HG03565 (cell line): Measurements from ENCODE around the gene ERRFI1.
A peak's percentile ranks its signal among the peaks of the same experiment; 100 is the strongest.
"Not testable (repeated sequence)": the region's sequence is repeated elsewhere in the genome, so short reads cannot be mapped to it uniquely, and the experiment has no call there.

Experiments
- ATAC-seq: cut with Tn5 transposase; IDR thresholded peaks from one replicate; pipeline ENCODE4 v1.9.1; 2021; ENCODE audit warnings: mild to moderate bottlenecking, moderate library complexity; ENCODE audit not compliant: unreplicated experiment

ERRFI1 gene, protein sequence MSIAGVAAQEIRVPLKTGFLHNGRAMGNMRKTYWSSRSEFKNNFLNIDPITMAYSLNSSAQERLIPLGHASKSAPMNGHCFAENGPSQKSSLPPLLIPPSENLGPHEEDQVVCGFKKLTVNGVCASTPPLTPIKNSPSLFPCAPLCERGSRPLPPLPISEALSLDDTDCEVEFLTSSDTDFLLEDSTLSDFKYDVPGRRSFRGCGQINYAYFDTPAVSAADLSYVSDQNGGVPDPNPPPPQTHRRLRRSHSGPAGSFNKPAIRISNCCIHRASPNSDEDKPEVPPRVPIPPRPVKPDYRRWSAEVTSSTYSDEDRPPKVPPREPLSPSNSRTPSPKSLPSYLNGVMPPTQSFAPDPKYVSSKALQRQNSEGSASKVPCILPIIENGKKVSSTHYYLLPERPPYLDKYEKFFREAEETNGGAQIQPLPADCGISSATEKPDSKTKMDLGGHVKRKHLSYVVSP

DNA sequence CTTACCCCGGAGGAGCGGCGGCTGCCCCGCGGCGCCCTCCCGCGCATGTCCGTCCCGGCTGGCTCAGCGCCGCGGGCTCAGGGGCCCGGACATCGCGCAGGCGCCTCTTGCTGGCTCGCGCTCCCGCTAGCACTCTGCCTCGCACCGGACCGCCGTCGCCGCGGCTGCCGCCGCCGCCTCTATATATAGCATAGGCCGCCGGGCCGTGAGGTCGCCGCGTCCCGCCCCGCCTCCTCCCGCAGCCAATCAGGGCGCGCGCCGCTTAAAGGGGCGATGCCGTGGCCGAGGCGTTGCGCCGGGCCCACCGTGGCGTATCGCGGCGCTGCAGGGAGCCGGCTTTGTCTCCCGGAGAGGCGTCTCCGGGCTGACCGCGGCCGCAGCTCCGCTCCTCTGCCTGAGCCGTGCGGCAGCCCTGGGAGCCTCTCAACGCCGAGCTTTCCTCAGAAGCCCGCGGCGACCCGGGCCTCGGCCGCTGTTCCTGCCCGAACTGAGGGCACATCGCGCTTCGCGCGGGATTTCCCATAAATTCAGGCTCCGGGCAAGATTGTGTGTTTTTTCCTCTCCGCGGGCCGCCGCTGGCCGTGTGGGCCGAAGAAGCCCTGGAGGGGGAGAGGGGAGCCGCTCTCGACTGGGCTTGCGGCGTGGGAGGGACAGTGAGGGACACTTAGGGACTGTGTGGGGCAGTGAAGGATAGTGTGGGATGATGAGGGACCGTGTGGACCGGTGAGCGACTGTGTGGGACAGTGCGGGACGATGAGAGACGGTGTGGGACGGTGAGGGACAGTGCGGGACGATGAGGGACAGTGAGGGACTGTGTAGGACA is at the start of gene ERRFI1:
TSS of gene ERRFI1 (minus strand) at position 157 of the 823 bp plus-strand sequence. CDS start 10,690 bp downstream, outside the sequence.
- ATAC-seq = peak; percentile 62

DNA sequence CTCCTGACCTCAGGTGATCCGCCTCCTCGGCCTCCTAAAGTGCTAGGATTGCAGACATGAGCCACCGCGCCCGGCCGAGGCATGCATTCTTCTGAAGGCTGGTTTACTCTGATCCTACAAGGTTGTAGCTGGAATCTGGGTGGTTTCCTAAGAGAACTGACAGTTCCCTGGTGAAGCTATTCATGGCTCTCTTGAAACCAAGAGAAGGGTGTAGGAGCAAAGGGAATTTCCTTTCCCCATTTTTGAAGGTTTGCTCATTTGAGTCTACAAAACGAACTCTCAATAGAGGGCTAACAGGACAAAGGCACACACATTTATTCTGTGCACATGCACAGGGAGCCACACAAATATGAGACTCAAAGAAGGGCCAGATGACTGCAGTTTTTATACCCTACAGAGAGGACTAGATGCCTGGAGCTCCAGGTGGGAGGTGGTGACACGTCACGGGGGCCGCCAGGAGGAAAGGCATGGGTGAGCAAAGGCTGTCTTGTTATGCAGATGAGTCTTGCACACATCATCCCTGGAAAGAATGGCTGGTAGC is 49.5 kb upstream of the ERRFI1 start:
- ATAC-seq = no peak

DNA sequence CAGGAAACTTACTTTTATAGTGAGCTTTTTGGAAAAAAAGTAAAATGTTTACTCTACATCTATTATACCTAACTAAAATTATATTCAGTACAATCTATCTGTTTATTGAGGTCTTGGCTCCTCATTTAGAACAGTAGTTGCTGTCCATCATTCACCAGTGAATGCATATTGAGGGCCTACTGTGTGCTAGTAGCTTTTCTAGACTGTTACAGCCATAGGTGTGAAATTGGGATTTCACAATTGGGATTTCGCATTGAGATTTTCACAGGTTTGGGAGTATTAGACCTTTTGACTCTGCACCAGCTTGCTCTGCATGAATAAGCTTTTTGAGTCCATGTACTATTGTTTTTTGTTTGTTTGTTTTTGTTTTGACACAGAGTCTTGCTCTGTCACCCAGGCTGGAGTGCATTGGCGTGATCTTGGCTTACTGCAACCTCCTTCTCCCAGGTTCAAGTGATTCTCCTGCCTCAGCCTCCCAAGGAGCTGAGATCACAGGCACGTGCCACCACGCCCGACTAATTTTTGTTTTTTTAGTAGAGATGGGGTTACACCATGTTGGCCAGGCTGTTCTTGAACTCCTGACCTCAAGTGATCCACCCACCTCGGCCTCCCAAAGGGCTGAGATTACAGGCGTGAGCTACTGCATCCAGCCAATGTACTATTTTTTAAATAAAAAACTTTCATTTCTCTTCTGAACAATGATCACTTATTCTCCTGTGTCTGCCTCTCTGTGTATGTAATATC is 47.2 kb upstream of the ERRFI1 start:
- no peak for ATAC-seq

DNA sequence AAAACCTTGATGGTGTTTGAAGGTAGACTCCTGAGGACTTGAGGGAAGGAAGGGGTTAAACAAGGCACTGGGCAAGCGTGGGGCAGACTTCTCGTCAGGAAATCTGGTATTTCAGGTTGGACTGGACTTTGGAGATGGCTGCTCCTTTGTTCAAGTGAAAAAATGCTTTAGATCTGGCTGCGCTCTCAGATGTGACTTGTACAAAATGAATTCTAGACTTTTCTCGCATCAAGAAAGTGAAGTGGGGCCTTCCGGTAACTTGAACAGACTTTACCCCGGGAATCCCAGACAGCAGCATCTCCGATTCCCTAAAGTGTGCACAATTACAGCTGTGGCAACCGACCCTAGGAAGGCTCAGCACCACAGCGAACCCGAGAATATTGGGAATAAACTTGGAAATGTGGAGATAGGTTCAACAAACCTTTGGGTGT is 44.3 kb upstream of the ERRFI1 start:
- no peak for ATAC-seq

DNA sequence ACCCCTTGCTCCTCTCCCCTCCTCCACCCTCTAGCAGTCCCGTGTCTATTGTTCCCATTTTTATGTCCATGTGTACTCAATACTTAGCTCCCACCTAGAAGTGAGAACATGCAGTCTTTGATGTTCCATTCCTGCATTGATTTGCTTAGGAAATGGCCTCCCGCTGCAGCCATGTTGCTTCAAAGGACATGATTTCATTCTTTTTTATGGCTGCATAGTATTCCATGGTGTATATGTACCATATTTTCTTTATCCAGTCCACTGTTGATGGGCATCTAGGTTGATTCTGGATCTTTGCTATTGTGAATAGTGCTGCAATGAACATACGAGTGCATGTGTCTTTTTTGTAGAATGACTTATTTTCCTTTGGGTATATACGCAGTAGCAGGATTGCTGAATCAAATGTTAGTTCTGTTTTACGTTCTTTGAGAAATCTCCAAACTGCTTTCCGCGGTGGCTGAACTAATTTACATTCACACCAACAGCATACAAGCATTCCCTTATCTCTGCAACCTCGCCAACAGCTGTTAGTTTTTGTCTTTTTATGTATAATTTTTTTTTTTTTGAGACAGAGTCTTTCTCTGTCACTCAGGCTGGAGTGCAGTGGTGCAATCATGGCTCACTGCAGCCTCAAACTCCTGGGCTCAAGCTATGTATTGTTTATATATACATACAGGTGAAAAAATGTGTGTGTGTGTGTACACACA is 43.7 kb upstream of the ERRFI1 start:
- ATAC-seq = not testable (repeated sequence)

DNA sequence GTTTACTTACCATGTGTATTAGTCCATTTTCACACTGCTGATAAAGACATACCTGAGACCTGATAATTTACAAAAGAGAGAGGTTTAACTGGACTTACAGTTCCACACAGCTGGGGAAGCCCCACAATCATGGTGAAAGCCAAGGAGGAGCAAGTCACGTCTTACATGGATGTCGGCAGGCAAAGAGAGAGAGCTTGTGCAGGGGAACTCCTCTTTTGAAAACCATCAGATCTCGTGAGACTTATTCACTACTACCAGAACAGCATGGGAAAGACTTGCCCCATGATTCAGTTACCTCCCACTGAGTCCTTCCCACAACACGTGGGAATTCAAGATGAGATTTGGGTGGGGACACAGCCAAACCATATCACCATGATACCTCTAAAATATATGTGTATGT is 39.3 kb upstream of the ERRFI1 start:
- ATAC-seq = no peak

DNA sequence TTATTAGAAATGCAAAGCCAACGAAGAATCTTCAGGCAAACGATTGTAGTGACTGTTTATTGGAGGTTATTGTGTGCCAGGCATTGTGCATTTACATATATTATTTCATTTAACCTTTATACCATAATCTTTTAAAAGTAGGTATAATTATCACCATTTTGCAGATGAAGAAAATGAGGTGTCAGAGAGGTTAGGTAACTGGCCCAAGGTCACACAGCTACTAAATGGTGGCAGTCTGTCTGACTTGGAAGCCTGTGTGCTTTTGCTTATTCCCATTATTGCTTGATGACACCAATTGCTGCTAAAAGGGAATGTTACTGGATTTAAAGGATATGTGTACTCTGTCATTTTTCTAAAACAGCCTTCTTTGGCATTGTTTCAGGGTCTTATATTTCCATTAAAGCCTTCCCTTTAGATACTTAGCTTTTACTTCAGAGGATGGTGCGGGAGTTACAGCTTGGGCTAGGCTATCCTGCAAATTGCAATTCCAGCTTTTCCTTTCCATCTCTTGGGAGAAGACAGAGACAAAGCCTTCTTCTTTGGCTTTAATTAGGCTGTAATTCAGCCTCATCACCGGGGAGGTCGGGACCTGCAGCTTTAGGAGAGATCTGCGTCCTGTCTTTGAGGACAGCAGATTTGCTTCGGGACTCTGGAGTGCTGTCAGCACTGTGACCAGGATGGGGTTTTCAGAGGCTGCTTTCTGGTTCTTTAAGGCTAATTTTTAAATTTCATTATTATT is 37.4 kb upstream of the ERRFI1 start:
- no peak for ATAC-seq

DNA sequence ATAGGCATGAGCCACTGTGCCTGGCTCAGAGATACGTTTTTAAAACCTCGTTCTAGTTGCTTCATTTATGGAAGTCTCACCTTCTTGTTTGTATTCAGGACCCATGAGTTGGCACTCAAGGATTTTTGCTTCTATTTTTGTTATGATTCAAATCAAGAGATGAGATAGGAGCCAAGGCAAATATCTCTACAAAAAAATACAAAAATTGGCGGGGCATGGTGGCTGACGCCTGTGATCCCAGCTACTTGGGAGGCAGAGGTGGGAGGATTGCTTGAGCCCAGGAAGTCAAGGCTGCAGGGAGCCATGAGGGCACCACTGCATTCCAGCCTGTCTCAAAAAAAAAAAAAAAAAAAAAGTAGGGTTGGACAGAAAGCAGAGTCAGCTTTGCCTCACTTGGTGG is 36.8 kb upstream of the ERRFI1 start:
- ATAC-seq = no peak

DNA sequence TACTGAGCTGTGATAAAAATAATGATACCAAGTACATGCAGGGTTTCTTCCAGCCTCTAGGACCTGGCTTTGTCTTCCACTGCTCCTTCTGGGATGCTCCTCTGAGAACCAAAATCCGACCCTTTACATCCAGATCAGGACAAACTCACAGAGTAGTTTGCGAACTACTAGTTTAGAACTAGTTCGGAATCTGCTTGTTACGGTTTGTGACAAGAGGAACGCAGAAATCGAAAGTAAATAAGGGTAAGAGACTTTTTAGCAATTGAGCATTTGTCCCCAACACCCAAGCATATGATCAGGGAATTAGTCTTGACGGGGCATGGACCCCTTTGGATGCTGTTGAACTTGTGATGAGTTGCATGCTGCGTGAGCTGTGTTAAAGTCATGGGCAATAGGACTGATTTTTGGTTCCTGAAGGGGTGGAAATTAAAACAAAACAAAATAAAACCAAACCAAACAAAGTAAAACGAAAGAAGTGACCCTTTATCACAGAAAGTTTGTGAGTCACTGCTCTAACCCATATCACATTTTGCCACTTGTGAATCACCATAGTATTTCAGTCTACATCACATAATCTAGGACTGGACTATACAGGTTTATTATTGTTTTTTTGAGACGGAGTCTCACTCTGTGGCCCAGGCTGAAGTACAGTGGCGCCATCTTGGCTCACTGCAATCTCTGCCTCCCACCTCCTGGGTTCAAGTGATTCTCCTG is 35.7 kb upstream of the ERRFI1 start:
- no peak for ATAC-seq

DNA sequence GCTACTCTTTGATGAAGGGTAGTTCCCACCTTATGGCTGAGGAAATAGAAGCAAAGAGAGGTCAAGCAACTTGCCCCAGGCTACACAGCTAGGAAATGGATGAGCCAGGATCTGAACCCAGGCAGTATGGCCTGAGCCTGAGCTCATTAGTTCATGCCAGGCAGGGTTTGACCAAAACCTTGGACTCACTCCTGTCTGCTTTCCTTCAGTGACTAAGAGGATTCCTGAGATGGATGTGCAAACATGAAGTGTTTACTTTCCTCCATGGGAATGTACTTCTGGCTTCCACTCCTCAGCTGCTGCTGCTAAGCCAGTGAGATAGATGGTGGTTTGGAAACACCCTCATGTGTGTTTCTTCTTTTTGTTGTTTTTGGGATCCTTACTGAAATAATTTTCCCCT is 35.1 kb upstream of the ERRFI1 start:
- ATAC-seq = no peak

DNA sequence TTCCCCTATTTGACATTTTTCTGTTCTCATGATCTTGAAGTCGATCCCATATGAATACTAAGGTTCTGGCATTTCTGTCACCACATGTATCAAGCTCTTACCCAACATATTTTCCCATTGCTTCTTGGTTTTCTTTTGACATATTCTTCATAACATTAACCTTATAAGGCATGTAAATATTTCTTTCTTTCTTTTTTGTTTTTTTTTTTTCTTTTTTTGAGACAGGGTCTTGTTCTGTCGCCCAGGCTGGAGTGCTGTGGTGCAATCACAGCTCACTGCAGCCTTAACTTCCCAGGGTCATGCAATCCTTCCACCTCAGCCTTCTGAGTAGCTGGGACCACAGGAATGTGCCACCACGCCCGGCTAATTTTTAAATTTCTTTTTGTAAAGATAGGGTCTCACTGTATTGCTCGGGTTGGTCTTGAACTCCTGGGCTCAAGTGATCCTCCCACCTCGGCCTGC is 33.1 kb upstream of the ERRFI1 start:
- ATAC-seq = no peak

DNA sequence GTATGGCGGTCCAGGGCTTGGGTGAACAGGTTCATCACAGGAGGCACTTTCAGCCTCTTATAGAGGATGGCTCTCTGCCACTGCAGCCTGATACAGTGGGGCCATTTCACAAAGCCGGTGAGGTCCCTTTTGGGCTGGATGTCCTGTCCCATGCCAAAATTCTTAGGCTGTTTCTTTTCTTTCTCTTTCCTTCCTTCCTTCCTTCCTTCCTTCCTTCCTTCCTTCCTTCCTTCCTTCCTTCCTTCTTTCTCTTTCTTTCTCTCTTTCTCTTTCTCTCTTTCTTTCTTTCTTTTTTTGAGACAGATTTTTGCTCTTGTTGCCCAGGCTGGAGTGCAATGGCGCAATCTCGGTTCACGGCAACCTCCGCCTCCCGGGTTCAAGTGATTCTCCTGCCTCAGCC is 31.7 kb upstream of the ERRFI1 start:
- ATAC-seq = not testable (repeated sequence)

DNA sequence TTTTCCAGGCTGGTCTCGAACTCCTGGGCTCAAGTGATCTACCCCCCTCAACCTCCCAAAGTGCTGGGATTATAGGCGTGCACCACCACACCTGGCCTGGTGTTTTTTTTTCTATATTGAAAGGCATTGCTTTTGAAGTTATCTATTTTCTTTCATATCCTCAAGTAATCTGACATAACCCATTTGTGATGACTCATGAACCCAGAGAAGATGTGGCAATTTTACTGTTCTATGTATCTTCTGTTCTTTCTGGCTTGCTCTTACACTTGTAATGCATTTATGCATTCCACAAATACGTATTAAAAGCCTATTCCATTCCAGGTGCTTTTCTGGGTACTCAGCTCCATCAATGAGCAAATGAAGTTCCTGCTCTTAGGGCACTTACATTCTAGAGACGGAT is 29.9 kb upstream of the ERRFI1 start:
- ATAC-seq = no peak

DNA sequence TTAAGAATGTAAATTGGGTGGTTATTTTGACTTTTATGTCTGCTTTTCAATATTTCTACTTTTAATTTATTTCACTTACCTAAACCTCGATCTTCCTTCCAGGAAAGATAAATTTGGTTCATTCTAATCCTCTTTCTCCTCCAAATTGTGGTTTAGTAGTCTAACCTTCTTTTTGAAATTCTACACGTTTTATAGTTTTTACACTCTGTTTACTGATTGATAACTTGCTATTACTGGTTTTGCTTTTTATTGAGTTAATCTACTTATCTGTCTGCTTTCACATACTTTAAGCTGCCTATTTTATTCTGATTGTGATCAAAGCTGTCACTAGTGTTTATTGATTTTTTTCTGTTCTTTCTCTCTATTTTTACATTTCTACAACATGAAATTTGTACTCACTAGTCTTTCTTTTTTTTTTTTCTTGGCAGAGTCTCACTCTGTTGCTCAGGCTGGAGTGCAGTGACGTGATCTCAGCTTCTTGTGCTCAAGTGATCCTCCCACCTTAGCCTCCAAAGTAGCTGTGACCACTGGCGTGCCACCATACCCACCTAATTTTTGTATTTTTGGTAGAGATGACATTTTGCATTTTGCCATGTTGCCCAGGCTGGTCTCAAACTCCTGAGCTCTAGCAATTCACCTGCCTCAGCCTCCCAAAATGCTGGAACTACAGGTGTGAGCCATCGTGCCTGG is 27.9 kb upstream of the ERRFI1 start:
- ATAC-seq = no peak

DNA sequence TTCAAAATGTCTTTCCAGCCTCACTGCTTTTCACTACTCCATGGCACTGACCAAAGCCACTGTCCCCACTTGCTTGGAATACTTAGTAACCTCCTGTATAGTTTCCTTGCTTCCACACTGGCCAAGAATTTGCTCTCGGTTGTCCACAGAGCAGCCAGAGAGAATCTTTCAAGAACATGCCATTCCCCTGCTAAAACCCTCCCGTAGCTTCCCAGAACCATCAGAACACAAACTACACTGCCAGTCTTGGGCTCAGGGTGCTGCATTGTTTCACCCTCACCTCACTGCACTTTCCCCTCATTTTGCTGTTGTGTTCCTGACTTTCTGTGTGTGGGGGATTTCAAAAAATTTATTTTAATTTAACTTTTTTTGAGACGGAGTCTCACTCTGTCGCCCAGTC is 25.5 kb upstream of the ERRFI1 start:
- no peak for ATAC-seq

DNA sequence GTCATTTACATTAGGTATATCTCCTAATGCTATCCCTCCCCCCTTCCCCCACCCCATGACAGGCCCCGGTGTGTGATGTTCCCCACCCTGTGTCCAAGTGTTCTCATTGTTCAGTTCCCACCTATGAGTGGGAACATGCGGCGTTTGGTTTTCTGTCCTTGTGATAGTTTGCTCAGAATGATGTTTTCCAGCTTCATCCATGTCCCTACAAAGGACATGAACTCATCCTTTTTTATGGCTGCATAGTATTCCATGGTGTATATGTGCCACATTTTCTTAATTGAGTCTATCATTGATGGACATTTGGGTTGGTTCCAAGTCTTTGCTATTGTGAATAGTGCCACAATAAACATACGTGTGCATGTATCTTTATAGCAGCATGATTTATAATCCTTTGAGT is 23.1 kb upstream of the ERRFI1 start:
- ATAC-seq = not testable (repeated sequence)

DNA sequence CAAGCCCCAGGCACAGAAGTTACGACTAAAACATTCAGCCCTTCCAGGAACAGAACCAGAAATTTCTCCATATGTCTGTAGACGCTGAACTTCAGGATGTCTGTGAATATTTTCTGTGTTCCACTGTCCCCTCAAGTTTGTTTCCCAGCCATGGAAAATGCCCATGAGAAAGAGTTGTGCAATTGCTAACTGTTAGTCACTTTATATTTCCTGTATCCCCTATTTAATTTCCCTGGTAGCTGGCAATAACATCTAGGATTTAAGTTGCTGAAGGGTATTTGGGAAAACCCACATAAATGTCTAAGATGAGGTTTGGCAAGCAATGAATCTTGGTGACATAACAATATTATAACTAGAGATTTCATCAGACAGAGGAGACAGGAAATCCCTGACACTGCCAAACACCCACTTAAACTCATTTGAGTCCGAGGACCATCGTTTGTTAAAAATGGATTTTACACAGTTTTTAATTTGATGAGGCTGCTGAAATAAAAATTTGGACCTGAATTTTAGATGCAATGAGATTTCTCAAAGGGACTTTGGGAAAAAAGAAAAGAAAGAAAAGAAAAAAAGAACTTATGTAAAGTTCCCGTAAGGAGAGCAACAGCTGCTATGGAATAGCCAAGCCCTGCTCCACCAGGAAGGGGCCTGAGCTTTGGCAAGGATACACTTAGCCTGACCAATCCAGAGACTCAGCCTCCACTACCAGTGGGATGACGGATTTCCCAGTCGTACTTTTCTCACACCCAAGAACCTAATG is 21.8 kb upstream of the ERRFI1 start:
- no peak for ATAC-seq

DNA sequence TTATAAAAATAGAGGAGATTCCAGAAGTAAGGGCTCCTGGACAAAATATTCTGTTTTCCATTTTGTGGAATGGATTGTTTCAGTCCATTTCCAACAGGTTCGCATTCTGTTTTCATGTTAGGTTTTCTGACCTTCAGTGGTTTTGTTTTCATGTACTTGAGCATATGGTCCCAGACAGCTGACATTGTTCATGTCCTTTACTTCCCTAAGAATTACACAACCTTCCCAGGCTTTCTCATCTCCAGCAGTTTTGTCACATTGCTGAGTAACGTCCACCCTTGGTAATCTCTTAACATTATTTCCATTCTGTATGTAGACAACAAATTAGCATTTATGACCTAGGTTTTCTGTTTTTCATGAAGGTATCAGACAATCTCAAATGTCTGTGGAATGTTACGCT is 21.0 kb upstream of the ERRFI1 start:
- ATAC-seq = no peak
